ENCODE measurements around the gene ANTXRL.

The ANTXRL gene

DNA sequence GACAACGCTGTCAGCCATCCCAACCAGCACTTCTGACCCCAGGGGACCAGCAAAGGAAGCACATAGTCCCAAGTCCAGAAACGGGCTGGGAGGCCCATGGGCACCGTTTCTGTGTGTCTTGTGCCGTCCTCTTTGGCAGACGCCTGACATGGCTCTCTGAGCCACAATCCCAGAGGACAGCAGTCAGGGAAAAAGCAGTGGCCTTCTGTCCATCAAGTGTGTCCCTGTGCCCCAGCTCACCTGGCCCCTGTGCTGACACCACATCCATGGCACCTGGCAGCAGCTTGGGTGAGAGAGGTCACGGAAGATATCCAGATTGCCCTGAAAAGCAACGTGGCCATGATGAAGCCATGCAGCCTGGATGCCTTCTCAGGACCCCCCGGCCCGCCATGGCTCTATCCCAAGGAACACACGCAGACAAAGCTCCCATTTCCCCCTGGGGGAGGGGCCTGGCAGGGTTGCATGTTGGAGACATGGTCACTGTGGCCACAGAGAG lies 38.1 kb upstream of the ANTXRL start:
- TF ChIP-seq, protein P1, sequence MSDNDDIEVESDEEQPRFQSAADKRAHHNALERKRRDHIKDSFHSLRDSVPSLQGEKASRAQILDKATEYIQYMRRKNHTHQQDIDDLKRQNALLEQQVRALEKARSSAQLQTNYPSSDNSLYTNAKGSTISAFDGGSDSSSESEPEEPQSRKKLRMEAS (IDR thresholded peaks at IDR 0.05) = no peak
- TF ChIP-seq YY1 (IDR thresholded peaks at IDR 0.05; ENCODE audit: low read depth) (no peak), TAF1 (IDR thresholded peaks at IDR 0.05; ENCODE audit: low read depth) (no peak), ZBTB7A (IDR thresholded peaks at IDR 0.05; ENCODE audit: low read depth) (no peak)

DNA sequence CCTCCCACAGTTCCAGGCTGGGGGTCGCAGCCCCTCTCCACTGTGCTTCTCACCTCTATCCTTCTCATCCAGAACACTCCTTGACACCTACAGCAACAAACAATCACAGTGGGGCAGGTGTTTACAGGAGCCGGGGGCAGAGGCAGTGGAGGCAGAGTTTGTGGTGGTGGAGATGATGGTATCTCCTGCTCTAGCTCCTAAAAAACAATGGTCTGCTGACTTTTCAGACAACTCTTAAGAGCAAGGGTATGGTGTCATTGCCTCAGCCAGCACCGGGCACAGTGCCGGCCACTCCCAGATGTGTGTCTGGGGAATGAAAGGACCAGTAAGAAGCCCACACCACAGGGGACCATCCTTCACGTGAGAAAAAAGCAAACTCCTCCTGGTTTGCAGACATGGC lies 36.3 kb upstream of the ANTXRL start:
- TF ChIP-seq, protein P2, sequence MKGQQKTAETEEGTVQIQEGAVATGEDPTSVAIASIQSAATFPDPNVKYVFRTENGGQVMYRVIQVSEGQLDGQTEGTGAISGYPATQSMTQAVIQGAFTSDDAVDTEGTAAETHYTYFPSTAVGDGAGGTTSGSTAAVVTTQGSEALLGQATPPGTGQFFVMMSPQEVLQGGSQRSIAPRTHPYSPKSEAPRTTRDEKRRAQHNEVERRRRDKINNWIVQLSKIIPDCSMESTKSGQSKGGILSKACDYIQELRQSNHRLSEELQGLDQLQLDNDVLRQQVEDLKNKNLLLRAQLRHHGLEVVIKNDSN (IDR thresholded peaks at IDR 0.05) = no peak
- TF ChIP-seq YY1 (IDR thresholded peaks at IDR 0.05; ENCODE audit: low read depth) (no peak), EGR1 (IDR thresholded peaks at IDR 0.05) (no peak)

DNA sequence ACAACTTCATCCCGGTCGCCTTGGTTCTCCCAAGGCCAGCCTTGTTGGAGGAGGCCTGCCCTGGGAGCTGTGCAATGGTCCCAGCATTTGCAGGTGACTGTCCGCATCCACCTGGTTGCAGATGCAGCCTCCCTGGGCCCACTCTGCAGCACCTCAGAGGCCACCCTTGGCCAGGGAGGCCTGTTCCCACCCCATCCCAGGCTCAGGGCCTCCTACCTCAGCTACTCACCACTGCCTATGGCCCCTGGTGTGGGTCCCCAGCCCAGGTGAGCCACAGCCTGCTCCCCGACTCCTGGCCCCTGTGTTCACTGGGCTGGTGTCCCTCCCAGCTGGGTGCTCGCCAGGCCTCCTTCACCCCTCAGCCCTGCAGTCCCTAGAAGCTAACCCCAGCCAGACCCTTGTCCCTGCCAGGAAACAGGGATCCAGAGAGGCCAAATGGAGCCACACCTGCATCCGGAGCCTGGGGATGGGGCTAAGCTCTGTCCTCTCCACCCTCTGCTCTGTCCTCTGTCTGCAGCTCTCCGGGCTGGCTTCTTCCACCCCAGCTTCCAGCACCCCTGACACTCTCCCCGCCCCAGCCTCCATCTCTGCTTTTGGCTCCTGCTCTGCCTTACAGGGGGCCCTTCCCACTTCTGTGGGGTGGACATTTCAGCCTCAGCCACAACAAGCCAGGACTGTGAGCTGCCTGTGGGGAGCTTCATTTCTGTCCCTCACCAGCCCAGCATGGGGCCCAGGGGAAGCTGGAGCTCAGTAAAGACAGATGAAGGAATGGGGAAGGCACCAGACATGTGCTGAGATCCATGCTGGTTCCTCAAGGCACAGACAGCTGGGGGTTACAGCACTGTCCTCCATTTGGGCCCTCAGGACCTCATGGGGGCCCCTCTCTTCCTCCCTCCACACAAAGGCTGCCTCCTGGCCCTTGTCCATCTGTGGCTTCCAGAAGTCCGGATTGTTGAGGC lies 35.6 kb upstream of the ANTXRL start:
- TF ChIP-seq EGR1 (IDR thresholded peaks at IDR 0.05) = no peak
- no peak for TF ChIP-seq TAF1 (IDR thresholded peaks at IDR 0.05; ENCODE audit: low read depth)

DNA sequence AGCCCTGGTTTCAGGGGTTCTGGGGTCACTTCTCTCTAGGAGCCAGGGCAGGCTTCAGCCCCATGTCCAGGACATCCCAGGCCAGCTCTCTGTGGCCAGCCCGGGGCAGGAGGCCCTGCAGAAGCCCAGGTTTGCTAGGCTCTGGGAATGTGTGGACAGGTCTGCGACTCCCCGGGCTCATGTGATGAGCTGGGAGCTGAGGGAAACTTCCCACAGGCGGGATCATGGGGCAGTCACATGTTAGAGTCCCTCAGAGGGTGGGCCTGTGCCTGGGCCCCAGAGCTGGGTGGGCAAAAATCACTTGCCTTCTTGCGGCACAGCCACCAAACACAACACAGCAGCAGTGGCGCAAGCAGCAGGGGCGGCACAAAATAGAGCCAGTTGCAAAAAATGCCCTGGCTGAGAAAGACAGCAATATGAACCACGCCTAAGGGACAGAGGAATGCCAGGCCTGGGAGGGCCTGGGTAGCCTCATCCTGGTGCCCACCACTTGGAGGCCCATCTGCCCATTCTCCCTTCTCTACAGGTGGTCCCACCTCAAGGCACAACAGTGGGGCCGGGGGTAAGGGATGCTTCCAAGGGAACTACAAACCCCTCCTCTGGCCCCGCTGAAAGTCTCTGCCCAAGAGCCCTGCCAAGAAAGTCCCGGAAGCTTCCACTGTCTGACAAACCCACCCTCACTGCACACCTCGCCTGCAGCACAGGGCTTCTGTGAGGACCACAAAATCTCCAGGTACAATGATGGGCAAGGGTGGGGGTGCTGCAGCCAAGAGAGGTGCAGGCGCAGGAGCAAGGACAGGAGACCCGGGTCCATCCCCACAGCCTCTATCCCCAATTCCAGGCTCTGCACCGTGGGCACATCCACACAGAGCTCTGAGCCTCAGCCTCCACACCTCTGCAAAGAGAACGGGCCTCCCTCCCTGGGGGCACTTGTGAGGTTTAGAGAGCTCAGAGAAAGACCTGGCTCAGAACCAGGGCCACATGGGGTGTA lies 34.6 kb upstream of the ANTXRL start:
- TF ChIP-seq ZBTB7A (IDR thresholded peaks at IDR 0.05; ENCODE audit: low read depth) (no peak), RAD21 (IDR thresholded peaks at IDR 0.05; ENCODE audit: low read depth) (no peak)
- TF ChIP-seq, protein P2 (IDR thresholded peaks at IDR 0.05) = no peak

DNA sequence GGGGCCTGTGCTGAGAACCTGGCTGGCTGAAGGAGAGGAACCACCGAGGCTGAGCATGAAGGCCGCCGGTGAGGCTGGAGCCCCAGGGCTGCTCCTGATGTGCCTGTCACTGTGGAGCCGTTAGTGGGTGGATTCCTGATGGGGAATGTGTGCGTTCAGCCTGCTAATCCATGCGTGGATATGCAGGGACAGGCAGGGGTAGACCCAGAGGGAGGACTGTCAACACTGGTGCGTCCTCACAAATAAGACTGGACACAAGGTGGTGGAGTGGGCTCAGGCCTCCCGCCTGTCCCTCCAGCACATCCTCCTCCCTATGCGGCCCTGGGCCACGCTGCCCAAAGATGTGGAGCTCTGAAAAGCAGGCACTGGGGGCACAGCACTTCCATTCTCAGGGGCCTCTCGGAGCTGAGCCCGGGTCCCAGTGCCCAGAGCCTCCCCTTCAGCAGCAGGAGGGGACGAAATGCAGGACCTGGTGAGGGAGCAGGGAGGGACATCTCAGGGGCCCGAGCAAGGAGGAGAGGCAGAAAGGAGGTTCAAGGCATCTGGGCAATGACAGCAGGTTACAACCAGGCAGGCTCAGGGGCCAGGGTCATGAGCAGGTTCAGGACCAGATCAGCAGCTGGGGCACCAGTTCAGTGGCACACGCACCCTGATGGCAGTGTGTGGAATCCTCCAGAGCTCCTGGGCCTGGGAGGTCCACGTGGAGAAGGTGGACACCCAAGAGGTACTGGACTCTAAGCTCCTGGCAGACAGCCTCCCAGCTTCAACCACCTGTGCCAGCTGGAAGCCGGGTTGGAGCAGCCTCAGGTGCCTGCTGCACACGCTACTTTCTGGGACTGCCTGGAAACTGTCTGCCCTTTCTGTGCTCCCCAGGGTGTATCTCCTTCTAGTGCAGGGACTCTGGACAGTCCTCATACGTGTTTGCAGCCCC lies 33.5 kb upstream of the ANTXRL start:
- TF ChIP-seq TEAD4 (IDR thresholded peaks at IDR 0.05) = no peak
- TF ChIP-seq, protein P1 (IDR thresholded peaks at IDR 0.05) = no peak
- no peak for TF ChIP-seq ZBTB7A (IDR thresholded peaks at IDR 0.05; ENCODE audit: low read depth)
- no peak for TF ChIP-seq EGR1 (IDR thresholded peaks at IDR 0.05)
- TF ChIP-seq, protein P3, sequence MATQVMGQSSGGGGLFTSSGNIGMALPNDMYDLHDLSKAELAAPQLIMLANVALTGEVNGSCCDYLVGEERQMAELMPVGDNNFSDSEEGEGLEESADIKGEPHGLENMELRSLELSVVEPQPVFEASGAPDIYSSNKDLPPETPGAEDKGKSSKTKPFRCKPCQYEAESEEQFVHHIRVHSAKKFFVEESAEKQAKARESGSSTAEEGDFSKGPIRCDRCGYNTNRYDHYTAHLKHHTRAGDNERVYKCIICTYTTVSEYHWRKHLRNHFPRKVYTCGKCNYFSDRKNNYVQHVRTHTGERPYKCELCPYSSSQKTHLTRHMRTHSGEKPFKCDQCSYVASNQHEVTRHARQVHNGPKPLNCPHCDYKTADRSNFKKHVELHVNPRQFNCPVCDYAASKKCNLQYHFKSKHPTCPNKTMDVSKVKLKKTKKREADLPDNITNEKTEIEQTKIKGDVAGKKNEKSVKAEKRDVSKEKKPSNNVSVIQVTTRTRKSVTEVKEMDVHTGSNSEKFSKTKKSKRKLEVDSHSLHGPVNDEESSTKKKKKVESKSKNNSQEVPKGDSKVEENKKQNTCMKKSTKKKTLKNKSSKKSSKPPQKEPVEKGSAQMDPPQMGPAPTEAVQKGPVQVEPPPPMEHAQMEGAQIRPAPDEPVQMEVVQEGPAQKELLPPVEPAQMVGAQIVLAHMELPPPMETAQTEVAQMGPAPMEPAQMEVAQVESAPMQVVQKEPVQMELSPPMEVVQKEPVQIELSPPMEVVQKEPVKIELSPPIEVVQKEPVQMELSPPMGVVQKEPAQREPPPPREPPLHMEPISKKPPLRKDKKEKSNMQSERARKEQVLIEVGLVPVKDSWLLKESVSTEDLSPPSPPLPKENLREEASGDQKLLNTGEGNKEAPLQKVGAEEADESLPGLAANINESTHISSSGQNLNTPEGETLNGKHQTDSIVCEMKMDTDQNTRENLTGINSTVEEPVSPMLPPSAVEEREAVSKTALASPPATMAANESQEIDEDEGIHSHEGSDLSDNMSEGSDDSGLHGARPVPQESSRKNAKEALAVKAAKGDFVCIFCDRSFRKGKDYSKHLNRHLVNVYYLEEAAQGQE (IDR thresholded peaks at IDR 0.05; ENCODE audit: low read depth) = no peak
- no peak for TF ChIP-seq TCF12 (IDR thresholded peaks at IDR 0.05; ENCODE audit: low read depth)
- TF ChIP-seq CEBPB (IDR thresholded peaks at IDR 0.05) = no peak
- TF ChIP-seq NFIC (IDR thresholded peaks at IDR 0.05) = no peak
- TF ChIP-seq RAD21 (IDR thresholded peaks at IDR 0.05; ENCODE audit: low read depth) = no peak
- TF ChIP-seq FOXM1 (IDR thresholded peaks at IDR 0.05; ENCODE audit: borderline replicate concordance, low read depth) = no peak
- TF ChIP-seq CREB1 (IDR thresholded peaks at IDR 0.05; ENCODE audit: low read depth) = no peak
- TF ChIP-seq TAF1 (IDR thresholded peaks at IDR 0.05; ENCODE audit: low read depth) = no peak
- no peak for TF ChIP-seq YY1 (IDR thresholded peaks at IDR 0.05; ENCODE audit: low read depth)
- TF ChIP-seq, protein P2 (IDR thresholded peaks at IDR 0.05) = no peak

DNA sequence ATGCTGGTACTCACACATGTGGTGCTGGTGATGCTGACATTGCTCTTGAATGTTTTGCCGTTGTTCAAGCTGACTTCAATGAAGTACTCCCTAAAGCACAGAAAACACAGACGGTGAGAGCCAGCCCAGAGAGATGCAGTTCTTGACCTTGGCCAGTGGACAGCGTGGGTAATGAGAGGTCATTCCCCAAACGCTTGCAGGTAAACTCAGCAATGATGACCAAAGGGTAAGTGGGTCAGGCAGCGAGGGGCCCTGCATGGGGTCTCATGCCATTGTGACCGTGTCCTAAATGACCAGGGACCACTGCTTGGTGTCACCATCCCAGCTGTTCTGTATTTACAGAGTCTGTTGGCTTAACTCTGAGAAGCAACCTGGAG lies 32.8 kb upstream of the ANTXRL start:
- TF ChIP-seq TAF1 (IDR thresholded peaks at IDR 0.05; ENCODE audit: low read depth) (no peak), TEAD4 (IDR thresholded peaks at IDR 0.05) (no peak), NFIC (IDR thresholded peaks at IDR 0.05) (no peak), TCF12 (IDR thresholded peaks at IDR 0.05; ENCODE audit: low read depth) (no peak), EP300 (IDR thresholded peaks at IDR 0.05; ENCODE audit: borderline replicate concordance) (no peak), ZBTB7A (IDR thresholded peaks at IDR 0.05; ENCODE audit: low read depth) (no peak), FOXM1 (IDR thresholded peaks at IDR 0.05; ENCODE audit: borderline replicate concordance, low read depth) (no peak), CREB1 (IDR thresholded peaks at IDR 0.05; ENCODE audit: low read depth) (no peak), EGR1 (IDR thresholded peaks at IDR 0.05) (no peak), CEBPB (IDR thresholded peaks at IDR 0.05) (no peak), RAD21 (IDR thresholded peaks at IDR 0.05; ENCODE audit: low read depth) (no peak), YY1 (IDR thresholded peaks at IDR 0.05; ENCODE audit: low read depth) (no peak)
- TF ChIP-seq, protein P2 (IDR thresholded peaks at IDR 0.05) = no peak
- TF ChIP-seq, protein P3 (IDR thresholded peaks at IDR 0.05; ENCODE audit: low read depth) = no peak
- TF ChIP-seq, protein P1 (IDR thresholded peaks at IDR 0.05) = no peak

Measured in Ishikawa (cell line).